HG03565 (cell line): ENCODE results near the gene CENPM.

Experiments
- ATAC-seq: cut with Tn5 transposase; IDR thresholded peaks from one replicate; pipeline ENCODE4 v1.9.1; 2021; ENCODE audit warnings: mild to moderate bottlenecking, moderate library complexity; ENCODE audit not compliant: unreplicated experiment

The CENPM gene

DNA sequence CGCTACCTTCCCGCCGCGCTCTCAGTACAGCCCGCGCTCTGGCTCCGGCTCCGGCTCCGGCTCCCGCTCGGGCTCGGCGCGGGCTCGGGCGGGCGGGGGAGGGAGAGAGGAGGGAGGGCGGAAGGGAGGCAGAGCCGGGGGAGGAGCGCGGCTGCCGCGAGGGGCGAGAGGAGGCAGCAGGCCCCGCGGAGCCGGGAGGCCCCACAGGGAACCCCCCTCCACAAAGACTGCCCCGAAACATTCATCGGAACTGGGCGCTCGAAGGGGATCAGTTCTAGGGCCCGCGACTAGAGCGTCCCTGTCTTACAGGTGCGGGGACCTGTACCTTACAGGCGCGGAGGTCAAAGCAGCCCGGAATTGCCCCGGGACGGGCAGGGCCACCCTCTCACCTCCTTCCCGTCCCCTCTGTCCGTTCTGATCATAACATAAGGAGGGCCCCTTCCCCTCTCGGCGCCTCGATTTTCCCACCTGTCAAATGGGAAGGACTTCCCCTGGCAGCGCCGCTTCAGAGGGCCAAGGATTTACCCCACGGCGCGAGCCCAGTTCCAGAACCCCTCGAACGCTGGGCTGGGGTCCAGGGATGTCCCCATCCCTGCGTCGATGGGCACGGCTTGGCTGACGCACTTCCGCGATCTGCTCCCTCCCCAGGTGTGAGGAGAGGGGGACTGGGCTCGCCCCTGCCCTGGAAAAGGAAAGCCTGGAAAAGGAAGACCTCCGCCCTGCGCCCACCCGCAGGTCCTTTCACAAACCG lies 31.7 kb downstream of the CENPM start, which contains the start of gene SHISA8:
SHISA8 (minus strand) TSS at position 40 of the 751 bp plus-strand sequence. CDS start 407 bp downstream, outside the sequence.
- ATAC-seq: no peak

DNA sequence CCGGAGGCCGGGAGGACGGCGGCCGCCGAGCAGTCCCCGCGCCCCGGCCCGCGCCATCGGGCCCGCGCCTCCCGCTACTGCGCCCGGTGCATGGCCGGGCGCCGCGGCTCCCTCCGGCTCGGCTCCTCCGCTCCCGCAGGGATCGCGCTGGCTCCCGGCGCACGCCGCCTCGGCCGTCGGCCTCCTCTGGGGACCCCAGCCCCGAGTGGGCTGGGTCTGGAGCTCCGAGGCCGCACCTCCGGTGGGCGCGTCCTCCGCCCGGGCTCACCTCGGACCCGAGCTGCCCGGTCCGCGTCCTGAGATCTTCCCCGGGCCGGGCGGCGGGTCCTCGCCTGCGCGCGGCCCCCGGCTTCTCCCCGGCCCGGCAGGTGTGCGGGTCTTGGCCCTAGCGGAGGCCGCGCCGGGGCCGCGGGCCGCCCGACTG lies 32.3 kb downstream of the CENPM start:
- ATAC-seq: no peak

GRCh38 chr22:41913842-41914534 lies 33.0 kb downstream of the CENPM start:
- no peak for ATAC-seq

- no peak for ATAC-seq
These were observed 33.8 kb downstream of the CENPM start for GRCh38 chr22:41913040-41913719.

DNA sequence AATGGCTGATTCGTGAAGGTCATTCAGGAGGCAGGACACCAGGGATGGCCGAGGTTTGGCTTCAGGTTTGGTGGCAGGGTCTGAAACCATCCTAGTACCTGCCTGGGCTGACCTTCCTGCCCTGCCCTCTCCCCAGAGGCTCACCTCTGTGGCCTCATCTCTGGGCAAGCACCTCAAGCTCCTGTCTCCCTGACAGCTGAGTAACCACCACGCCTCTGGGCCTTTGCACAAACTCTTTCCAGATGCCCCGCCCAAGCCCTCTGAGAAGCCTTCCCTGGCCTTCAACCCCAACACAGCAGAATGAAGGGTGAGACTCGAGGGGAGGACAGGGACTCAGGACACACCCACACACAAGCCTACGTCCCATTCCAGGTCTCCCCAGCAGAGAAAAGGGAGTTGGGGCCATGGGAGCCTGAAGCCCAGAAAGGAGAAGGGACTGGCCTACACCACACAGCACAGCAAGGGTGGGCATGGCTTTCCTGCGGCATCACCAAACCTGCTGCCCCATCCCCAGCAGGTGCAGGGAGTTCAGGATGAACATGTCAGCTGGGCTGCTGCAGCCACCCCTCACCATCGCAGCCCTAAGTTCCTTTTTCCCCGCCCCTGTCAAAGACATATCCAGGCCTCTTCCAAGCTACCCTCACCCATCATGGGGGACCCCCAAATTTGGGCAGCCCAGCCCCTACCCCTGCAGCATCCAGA lies 34.5 kb downstream of the CENPM start:
- no peak for ATAC-seq

DNA sequence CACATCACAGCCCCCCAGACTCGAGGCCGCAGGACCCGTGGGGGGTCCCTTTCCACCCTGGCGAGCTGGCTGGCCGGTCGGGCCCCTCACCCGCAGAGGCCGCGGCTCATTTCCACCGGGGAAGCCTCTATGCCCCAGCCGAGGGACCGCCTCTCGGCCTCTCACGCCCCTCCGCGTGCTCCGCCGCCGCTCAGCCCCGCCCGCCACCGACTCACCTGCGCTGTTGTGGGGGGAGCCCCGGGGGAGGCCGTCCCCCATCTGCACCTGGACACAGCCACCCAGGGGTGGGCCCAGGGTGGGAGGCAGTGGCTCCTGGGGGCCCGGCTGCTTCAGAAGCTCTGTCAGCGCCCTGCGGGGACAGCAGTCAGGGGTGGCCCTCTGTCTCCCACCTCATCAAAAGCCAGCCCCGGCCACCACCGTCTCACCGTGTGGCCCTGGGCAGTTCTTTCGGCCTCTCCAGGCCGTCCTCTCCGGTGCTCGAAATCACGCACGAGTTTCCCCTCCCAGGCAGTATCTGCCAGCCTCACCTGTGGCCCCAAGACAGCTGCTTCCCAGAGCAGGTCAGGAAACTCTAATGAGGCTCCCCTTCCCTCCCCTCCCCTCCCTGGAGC lies 35.8 kb downstream of the CENPM start:
- no peak for ATAC-seq

DNA sequence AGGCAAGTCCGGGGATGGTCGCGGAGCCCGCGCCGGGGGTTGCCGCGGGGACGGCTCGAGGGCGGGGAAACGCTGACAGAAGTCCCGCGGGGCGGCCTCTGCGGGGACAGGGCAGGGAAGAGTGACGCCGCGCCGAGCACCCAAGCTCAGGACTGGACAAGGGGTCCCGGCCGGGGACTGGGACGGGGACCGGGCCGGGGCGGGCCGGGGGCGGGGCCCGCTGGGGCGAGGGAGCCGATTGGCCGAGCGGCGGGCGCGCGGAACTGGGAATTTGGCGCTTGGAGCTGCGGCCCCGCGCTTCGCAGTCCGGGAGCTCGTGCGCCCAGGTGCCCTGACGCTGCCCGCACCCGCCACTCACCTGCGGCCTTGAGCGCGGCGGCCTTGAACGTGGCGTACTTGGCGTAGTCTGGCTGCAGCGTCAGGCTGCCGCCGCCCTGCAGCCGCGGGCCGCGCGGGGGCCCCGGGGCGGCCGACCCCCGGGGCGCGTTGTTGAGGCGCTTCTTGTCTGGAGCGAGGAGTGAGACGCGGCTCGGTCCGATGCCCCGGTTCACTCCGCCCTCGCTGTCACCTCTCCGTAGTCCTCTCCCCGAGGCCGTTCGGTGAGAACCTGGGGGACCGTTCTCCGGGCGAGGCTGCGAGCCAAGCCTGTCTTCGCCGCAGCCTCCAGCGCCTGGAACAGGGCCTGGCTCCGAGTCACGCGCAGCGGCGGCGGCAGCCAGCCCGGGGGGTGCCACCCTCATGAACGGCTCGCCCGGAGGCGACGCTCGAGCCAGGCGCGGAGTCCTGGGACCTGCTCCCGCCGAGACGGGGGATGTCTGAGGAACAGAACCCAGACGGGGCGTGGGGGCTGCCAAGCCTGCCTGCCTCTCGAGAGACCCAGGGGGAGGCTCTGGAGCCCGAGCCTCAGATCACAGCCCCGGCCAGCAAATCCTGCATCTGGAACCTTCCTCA lies 36.6 kb downstream of the CENPM start:
- no peak for ATAC-seq

DNA sequence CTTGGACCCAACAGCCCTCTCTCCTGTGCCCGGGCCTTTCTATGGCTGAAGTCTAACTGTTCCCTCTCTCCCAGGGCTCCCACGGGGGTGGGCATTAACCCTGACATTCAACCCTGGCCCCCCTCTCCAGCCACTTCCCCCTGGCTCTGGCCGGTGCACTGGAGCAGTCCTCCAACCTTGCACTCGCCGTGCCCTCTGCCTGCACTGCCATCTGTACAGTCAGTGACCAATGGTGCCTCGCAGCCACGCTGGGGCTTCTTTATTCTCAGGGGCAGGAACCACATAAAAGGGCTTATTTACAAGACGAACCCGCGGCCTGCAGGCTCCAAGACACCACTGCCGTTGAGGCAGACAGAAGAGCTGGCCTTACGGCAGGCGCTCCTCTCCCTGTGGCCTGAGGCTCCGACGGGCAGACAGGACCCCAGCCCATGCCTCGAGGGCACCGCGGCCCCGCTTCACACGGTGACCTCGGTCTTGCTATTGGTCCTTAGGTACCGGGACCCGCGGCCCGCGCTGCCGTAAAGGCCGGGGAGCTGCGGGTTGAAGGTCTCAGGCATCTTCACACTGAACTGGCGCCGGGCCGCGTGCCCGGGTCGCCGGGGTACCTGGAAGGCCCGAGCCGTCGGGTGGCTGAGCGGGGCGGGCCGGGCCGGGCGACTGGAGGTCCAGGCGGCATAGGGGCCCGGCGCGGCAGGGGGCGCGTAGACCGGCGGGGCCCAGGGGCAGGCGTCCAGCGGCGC lies 37.5 kb downstream of the CENPM start:
- no peak for ATAC-seq

- no peak for ATAC-seq
These were observed 38.3 kb downstream of the CENPM start for GRCh38 chr22:41908411-41909309.

DNA sequence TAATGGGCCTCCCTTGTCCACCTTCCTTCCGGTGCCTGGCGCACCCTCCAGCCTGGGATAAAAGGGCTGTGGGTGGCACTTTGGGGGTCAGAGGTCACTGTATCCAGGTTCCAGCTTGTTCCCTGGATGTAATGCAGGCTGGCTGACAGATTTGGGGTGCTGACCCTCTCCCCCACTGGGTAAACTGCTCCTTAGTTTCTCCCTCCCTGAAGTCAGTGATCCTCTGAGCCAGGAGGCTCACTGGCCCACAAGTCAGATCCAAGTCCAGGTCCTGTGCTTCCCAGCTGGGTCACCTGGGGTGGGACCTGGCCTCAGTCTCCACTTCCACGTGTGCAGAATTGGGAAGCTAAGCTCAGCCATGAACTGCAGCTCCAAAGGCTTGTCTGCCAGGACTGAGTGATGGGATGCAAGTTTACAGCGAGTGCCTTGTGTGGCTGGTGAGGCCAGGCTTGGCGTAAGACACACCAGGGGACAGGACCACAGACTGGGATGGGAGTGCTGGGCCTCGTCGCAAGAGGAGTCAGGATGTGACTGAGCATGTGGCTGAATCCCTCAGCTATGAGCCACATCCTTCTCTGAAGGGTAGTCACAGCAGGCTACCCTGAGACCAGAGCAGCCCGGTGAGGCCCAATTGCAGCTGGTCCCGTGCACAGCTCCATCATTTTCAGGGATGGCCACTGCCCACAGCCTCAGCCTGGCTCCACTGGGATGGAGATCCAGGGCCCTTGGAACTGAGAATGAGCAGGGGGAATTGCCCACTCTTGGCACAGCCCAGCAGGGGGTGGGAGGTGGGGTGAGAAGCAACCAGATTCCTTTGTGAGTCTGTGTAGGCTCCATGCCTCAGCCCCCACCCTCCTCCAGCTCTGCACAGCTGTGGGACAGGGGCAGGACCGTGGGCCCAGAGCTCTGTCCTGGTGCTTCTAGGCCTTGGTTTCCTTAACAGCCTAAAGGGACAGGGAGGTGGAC lies 39.2 kb downstream of the CENPM start:
- ATAC-seq: no peak

- no peak for ATAC-seq
These were observed 40.1 kb downstream of the CENPM start for GRCh38 chr22:41906822-41907221.

- no peak for ATAC-seq
These were observed 41.3 kb downstream of the CENPM start for GRCh38 chr22:41905411-41906202.

GRCh38 chr22:41904450-41905410 lies 42.2 kb downstream of the CENPM start:
- ATAC-seq: no peak

GRCh38 chr22:41902932-41903421 lies 44.0 kb downstream of the CENPM start:
- no peak for ATAC-seq

- no peak for ATAC-seq
These were observed 44.9 kb downstream of the CENPM start for GRCh38 chr22:41902016-41902415.
